DND-41 (cell line): ENCODE measurements around the gene KCNQ5.

Experiments used
- ATAC-seq: fragments of 200-7000 bp; cut with Tn5 transposase; 3 replicates; pipeline ENCODE4 v1.9.1; 2021; ENCODE audit warnings: low read depth; ENCODE audit not compliant: insufficient read depth
- DNase-seq: peaks from one replicate; pipeline ENCODE4 v3.0.0-alpha.2; 2020
- H2AFZ ChIP-seq: 2 replicates; pipeline ENCODE4 v1.6.0; 2012; ENCODE audit warnings: low read depth, low read length
- H3K27ac ChIP-seq: 2 replicates; pipeline ENCODE4 v1.5.1; 2012; ENCODE audit warnings: low read length, inconsistent platforms
- H3K27me3 ChIP-seq: fragments of 200-600 bp; sonication (generic); 2 replicates; pipeline ENCODE4 v1.6.0; 2012; ENCODE audit warnings: low read length, mild to moderate bottlenecking, inconsistent platforms; ENCODE audit not compliant: insufficient read depth, poor library complexity
- H3K36me3 ChIP-seq: 2 replicates; pipeline ENCODE4 v1.5.1; 2012; ENCODE audit warnings: low read length, inconsistent platforms; ENCODE audit not compliant: insufficient read depth
- H3K4me1 ChIP-seq: 2 replicates; pipeline ENCODE4 v1.5.1; 2012; ENCODE audit warnings: mild to moderate bottlenecking, low read length; ENCODE audit not compliant: insufficient read depth
- H3K4me2 ChIP-seq: 2 replicates; pipeline ENCODE4 v1.6.0; 2012; ENCODE audit warnings: mild to moderate bottlenecking, moderate library complexity, low read length, inconsistent platforms; ENCODE audit not compliant: insufficient read depth
- H3K4me3 ChIP-seq, 2 experiments: fragments of 200-600 bp in 1 of 2; shearing (Covaris generic) in 1 of 2; 2 replicates each; pipeline ENCODE4 v1.5.1; 2012 to 2016; ENCODE audit warnings: inconsistent platforms in 2 of 2, low read length in 2 of 2, mild to moderate bottlenecking in 2 of 2, low read depth in 1 of 2, moderate library complexity in 1 of 2
- H3K79me2 ChIP-seq: 2 replicates; pipeline ENCODE4 v1.6.0; 2012; ENCODE audit warnings: low read length, inconsistent platforms; ENCODE audit not compliant: insufficient read depth
- H3K9ac ChIP-seq: 2 replicates; pipeline ENCODE4 v1.6.0; 2012; ENCODE audit warnings: low read depth, mild to moderate bottlenecking, inconsistent platforms, low read length, moderate library complexity
- H3K9me3 ChIP-seq: 2 replicates; pipeline ENCODE4 v1.5.1; 2012; ENCODE audit warnings: low read length, moderate library complexity, mild to moderate bottlenecking, inconsistent platforms; ENCODE audit not compliant: insufficient read depth, severe bottlenecking
- H4K20me1 ChIP-seq: 2 replicates; pipeline ENCODE4 v1.6.0; 2012; ENCODE audit warnings: low read length; ENCODE audit not compliant: insufficient read depth
- CTCF ChIP-seq: IDR thresholded peaks from 2 replicates; pipeline ENCODE4 v1.5.1; 2012; ENCODE audit warnings: borderline replicate concordance, low read length, moderate library complexity, mild to moderate bottlenecking; ENCODE audit not compliant: poor library complexity, severe bottlenecking; ENCODE audit errors: extremely low read depth
- EZH2 ChIP-seq: IDR thresholded peaks from 3 replicates; pipeline ENCODE4 v1.6.1; 2012; ENCODE audit warnings: borderline replicate concordance, low read depth, mild to moderate bottlenecking, moderate library complexity, low read length, inconsistent platforms; ENCODE audit not compliant: severe bottlenecking

Gene KCNQ5

GRCh38 chr6:72984981-72985665 lies 363.3 kb downstream of the KCNQ5 start:
- TF ChIP-seq EZH2, result no peak
- no peak for TF ChIP-seq CTCF
- no peak overlapping the region for H3K9ac ChIP-seq
- H3K9me3 ChIP-seq, result no peaks in the 10 kb centered on the region
- H3K79me2 ChIP-seq, result no peaks in the 10 kb centered on the region
- H3K36me3 ChIP-seq, result no peaks in the 10 kb centered on the region
- H3K4me2 ChIP-seq, result no peak overlapping the region
- H4K20me1 ChIP-seq, result no peaks in the 10 kb centered on the region
- H2AFZ ChIP-seq, result no peak overlapping the region
- no peaks in the 10 kb centered on the region for H3K4me1 ChIP-seq
- DNase-seq, result no peak
- no peak overlapping the region for H3K4me3 ChIP-seq
- H3K27me3 ChIP-seq, result no peaks in the 10 kb centered on the region
- ATAC-seq, result no peak
- H3K27ac ChIP-seq, result no peak overlapping the region

GRCh38 chr6:72987301-72987700 lies 365.4 kb downstream of the KCNQ5 start:
- Histone ChIP-seq H3K4me3 (no peak overlapping the region), H3K79me2 (no peaks in the 10 kb centered on the region), H3K27me3 (no peaks in the 10 kb centered on the region), H3K9me3 (no peaks in the 10 kb centered on the region), H3K4me2 (no peak overlapping the region), H4K20me1 (no peaks in the 10 kb centered on the region), H3K9ac (no peak overlapping the region), H3K27ac (no peak overlapping the region), H3K4me1 (no peaks in the 10 kb centered on the region), H3K36me3 (no peaks in the 10 kb centered on the region), H2AFZ (no peak overlapping the region)
- DNase-seq, result no peak
- no peak for ATAC-seq
- no peak for TF ChIP-seq CTCF
- no peak for TF ChIP-seq EZH2

- Histone ChIP-seq H3K4me3 (no peak overlapping the region), H3K9me3 (no peaks in the 10 kb centered on the region), H3K27ac (no peak overlapping the region), H3K79me2 (no peaks in the 10 kb centered on the region), H3K4me1 (no peaks in the 10 kb centered on the region), H3K27me3 (no peaks in the 10 kb centered on the region), H2AFZ (no peak overlapping the region), H4K20me1 (no peaks in the 10 kb centered on the region), H3K4me2 (no peak overlapping the region), H3K9ac (no peak overlapping the region), H3K36me3 (no peaks in the 10 kb centered on the region)
- no peak for ATAC-seq
- DNase-seq, result no peak
- no peak for TF ChIP-seq CTCF
- TF ChIP-seq EZH2, result no peak
Measured at GRCh38 chr6:72999995-73000394, 378.1 kb downstream of the KCNQ5 start.

- Histone ChIP-seq H3K9ac (no peak overlapping the region), H3K9me3 (no peaks in the 10 kb centered on the region), H3K27ac (no peak overlapping the region), H3K79me2 (no peaks in the 10 kb centered on the region), H3K27me3 (no peaks in the 10 kb centered on the region), H3K4me3 (no peak overlapping the region), H3K36me3 (no peaks in the 10 kb centered on the region), H4K20me1 (no peaks in the 10 kb centered on the region), H3K4me1 (no peaks in the 10 kb centered on the region), H2AFZ (no peak overlapping the region), H3K4me2 (no peak overlapping the region)
- DNase-seq (no peak), ATAC-seq (no peak)
- no peak for TF ChIP-seq EZH2
- no peak for TF ChIP-seq CTCF
Measured at GRCh38 chr6:73000460-73000859, 378.6 kb downstream of the KCNQ5 start.
